Esophagus squamous epithelium (tissue), 4 donors: ENCODE results near the gene TRIM67.

Experiments used
- CTCF ChIP-seq, 6 experiments: fragments of 450-650 bp in 4 of 6; fragments of 200-600 bp in 2 of 6; sonication (generic) in 2 of 6; IDR thresholded peaks; one replicate each; pipeline ENCODE4 v1.5.1; 2016 to 2019; ENCODE audit warnings: antibody characterized with exemption in 6 of 6, mild to moderate bottlenecking in 4 of 6, moderate library complexity in 4 of 6
- POLR2A ChIP-seq, 4 donors: fragments of 450-650 bp; IDR thresholded peaks; one replicate each; pipeline ENCODE4 v1.6.1; 2017; ENCODE audit warnings: antibody characterized with exemption in 4 of 4, mild to moderate bottlenecking in 4 of 4, moderate library complexity in 3 of 4

- TF ChIP-seq POLR2A (IDR thresholded peaks at IDR 0.05) (no peak), CTCF (IDR thresholded peaks at IDR 0.05) (no peak)
These were observed 22.1 kb downstream of the TRIM67 start for GRCh38 chr1:231183639-231184590.
